ENCODE data around the gene DMAC2. TPM values are rescaled to one million over a fixed set of nuclear protein-coding genes. Genes with fewer than 3 reads are reported as not detected.
A peak's percentile ranks its signal among the peaks of the same experiment; 100 is the strongest.

DMAC2 gene
- total and polyA plus RNA-seq, 2 donors from 2014 or later = 43.9 to 73.9 TPM

DNA sequence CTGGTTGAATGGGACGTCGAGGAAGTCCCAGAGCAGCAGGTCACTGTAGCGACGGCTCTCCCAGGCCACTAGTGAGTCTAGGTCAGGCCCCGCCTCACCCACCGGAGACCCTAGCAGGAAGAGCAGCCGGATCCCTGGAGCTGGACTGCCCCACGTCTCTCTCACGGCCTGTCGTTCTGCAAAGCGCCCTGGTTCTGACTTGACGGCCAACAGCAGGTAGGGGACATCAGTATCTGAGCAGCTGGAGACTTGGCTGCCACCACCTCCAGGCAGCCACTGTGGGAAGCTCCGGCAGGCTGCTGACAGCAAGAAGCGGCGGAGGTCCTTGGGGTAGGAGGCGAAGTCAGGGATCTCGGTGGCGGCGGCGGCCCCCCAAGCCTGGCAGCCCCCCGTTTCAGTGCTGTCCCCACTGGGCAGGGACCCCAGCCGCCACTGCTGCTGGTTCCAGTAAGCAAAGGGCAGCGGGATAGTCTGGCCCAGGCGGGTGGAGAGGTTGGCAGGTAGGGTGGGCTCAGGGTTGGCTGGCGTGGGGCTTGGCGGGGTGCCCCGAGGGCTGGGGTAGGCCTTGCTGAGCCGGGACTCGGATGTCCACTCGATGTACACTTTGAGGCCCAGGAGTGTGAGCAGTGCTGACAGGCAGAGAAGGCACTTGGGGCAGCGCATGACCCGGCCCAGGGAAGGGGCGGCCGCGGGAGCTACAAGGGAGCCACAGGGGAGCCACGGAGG lies 13.4 kb downstream of the DMAC2 start:
- Histone ChIP-seq H3K27me3 (ENCODE audit: control insufficient read depth, insufficient read depth, low read length) (no peaks in the 10 kb centered on the region), H3K36me3 (ENCODE audit: control insufficient read depth in 2 of 3, insufficient read depth in 3 of 3, low read length in 3 of 3) (peaks cover 0 to 18% (median 9%) of the 10 kb centered on the region in 3 donors), H3K9ac (ENCODE audit: low read length in 3 of 3) (peak overlapping the region in 1 of 3 donors; percentile 91), H3K27ac (ENCODE audit: low read depth in 2 of 2, low read length in 2 of 2) (peak overlapping the region in 1 of 2 donors; percentile 74), H3K4me3 (ENCODE audit: low read length in 3 of 3) (peak overlapping the region; percentile 21 to 66 (median 55)), H3K4me1 (ENCODE audit: control insufficient read depth in 2 of 3, insufficient read depth in 2 of 3, low read depth in 1 of 3, low read length in 3 of 3) (peaks cover 0 to 23% (median 9%) of the 10 kb centered on the region in 3 donors), H3K9me3 (ENCODE audit: control insufficient read depth in 2 of 3, insufficient read depth in 1 of 3, low read length in 3 of 3) (no peaks in the 10 kb centered on the region)
- DNase-seq (peak in 1 of 5 donors; percentile 81), FAIRE-seq (no peak)
- intact Hi-C loops (cut with DNase I) = no loop called here
- TF ChIP-seq, protein P1, sequence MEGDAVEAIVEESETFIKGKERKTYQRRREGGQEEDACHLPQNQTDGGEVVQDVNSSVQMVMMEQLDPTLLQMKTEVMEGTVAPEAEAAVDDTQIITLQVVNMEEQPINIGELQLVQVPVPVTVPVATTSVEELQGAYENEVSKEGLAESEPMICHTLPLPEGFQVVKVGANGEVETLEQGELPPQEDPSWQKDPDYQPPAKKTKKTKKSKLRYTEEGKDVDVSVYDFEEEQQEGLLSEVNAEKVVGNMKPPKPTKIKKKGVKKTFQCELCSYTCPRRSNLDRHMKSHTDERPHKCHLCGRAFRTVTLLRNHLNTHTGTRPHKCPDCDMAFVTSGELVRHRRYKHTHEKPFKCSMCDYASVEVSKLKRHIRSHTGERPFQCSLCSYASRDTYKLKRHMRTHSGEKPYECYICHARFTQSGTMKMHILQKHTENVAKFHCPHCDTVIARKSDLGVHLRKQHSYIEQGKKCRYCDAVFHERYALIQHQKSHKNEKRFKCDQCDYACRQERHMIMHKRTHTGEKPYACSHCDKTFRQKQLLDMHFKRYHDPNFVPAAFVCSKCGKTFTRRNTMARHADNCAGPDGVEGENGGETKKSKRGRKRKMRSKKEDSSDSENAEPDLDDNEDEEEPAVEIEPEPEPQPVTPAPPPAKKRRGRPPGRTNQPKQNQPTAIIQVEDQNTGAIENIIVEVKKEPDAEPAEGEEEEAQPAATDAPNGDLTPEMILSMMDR (IDR thresholded peaks at IDR 0.05; ENCODE audit: borderline replicate concordance, extremely low read depth, insufficient read depth) = no peak

- FAIRE-seq = no peak
- no peak overlapping the region for H3K9ac ChIP-seq (ENCODE audit: low read length in 3 of 3)
- peaks cover 0 to 22% (median 9%) of the 10 kb centered on the region in 3 donors for H3K4me1 ChIP-seq (ENCODE audit: control insufficient read depth in 2 of 3, insufficient read depth in 2 of 3, low read depth in 1 of 3, low read length in 3 of 3)
- peaks cover 0 to 19% (median 9%) of the 10 kb centered on the region in 3 donors for H3K36me3 ChIP-seq (ENCODE audit: control insufficient read depth in 2 of 3, insufficient read depth in 3 of 3, low read length in 3 of 3)
- DNase-seq = peak in 1 of 5 donors; percentile 69
- H3K27ac ChIP-seq (ENCODE audit: low read depth in 2 of 2, low read length in 2 of 2) = no peak overlapping the region
- no peak overlapping the region for H3K4me3 ChIP-seq (ENCODE audit: low read length in 3 of 3)
- H3K9me3 ChIP-seq (ENCODE audit: control insufficient read depth in 2 of 3, insufficient read depth in 1 of 3, low read length in 3 of 3) = no peaks in the 10 kb centered on the region
- TF ChIP-seq, protein P1 (IDR thresholded peaks at IDR 0.05; ENCODE audit: borderline replicate concordance, extremely low read depth, insufficient read depth) = no peak
- no peaks in the 10 kb centered on the region for H3K27me3 ChIP-seq (ENCODE audit: control insufficient read depth, insufficient read depth, low read length)
- intact Hi-C loops (cut with DNase I) = no loop called here
Observed at GRCh38 chr19:41425174-41426115, 14.3 kb downstream of the DMAC2 start.

- DNase-seq (peak in 1 of 5 donors; percentile 73), FAIRE-seq (no peak)
- H3K9me3 ChIP-seq (ENCODE audit: control insufficient read depth in 2 of 3, insufficient read depth in 1 of 3, low read length in 3 of 3) = no peaks in the 10 kb centered on the region
- H3K4me3 ChIP-seq (ENCODE audit: low read length in 3 of 3) = no peak overlapping the region
- H3K27ac ChIP-seq (ENCODE audit: low read depth in 2 of 2, low read length in 2 of 2) = no peak overlapping the region
- H3K36me3 ChIP-seq (ENCODE audit: control insufficient read depth in 2 of 3, insufficient read depth in 3 of 3, low read length in 3 of 3) = peaks cover 2 to 28% (median 15%) of the 10 kb centered on the region in 3 donors
- no peak overlapping the region for H3K9ac ChIP-seq (ENCODE audit: low read length in 3 of 3)
- no peaks in the 10 kb centered on the region for H3K27me3 ChIP-seq (ENCODE audit: control insufficient read depth, insufficient read depth, low read length)
- H3K4me1 ChIP-seq (ENCODE audit: control insufficient read depth in 2 of 3, insufficient read depth in 2 of 3, low read depth in 1 of 3, low read length in 3 of 3) = peaks cover 0 to 22% (median 9%) of the 10 kb centered on the region in 3 donors
- intact Hi-C loops (cut with DNase I) = no loop called here
- TF ChIP-seq, protein P1 (IDR thresholded peaks at IDR 0.05; ENCODE audit: borderline replicate concordance, extremely low read depth, insufficient read depth) = no peak
Observed at GRCh38 chr19:41424335-41425173, 15.2 kb downstream of the DMAC2 start.

Measured in kidney (tissue), 14 donors.